Neural progenitor cell (in vitro differentiated cells): ENCODE results near the gene MTG1. TPM values are rescaled to one million over a fixed set of nuclear protein-coding genes. Genes with fewer than 3 reads are reported as not detected.
"Not testable (repeated sequence)": the region's sequence is repeated elsewhere in the genome, so short reads cannot be mapped to it uniquely, and the experiment has no call there.

Experiments
- DNase-seq: peaks from one replicate; pipeline ENCODE4 v3.0.0-alpha.2; 2016; ENCODE audit warnings: low spot score
- H2AFZ ChIP-seq: fragments of 200-600 bp; sonication (generic); replicated peaks from 2 replicates; pipeline ENCODE4 v1.6.1; 2016; ENCODE audit warnings: antibody characterized with exemption
- H3F3A ChIP-seq: fragments of 200-600 bp; sonication (generic); 2 replicates; pipeline ENCODE4 v1.6.1; 2016; ENCODE audit warnings: antibody characterized with exemption, low read depth
- H3K27ac ChIP-seq: fragments of 200-600 bp; sonication (generic); 2 replicates; pipeline ENCODE4 v1.5.1; 2016; ENCODE audit warnings: mild to moderate bottlenecking
- H3K27me3 ChIP-seq: fragments of 200-600 bp; sonication (generic); 2 replicates; pipeline ENCODE4 v1.6.1; 2016; ENCODE audit warnings: mild to moderate bottlenecking, moderate library complexity
- H3K36me3 ChIP-seq: fragments of 200-600 bp; sonication (generic); 2 replicates; pipeline ENCODE4 v1.5.1; 2016
- H3K4me1 ChIP-seq: fragments of 200-600 bp; sonication (generic); 2 replicates; pipeline ENCODE4 v1.6.1; 2016; ENCODE audit warnings: mixed run types
- H3K4me2 ChIP-seq: fragments of 200-600 bp; sonication (generic); 2 replicates; pipeline ENCODE4 v1.6.1; 2016
- H3K4me3 ChIP-seq: fragments of 200-600 bp; sonication (generic); 2 replicates; pipeline ENCODE4 v1.5.1; 2016
- H3K79me2 ChIP-seq: fragments of 200-600 bp; sonication (generic); 2 replicates; pipeline ENCODE4 v1.6.1; 2016; ENCODE audit warnings: low read depth
- H3K9ac ChIP-seq: fragments of 200-600 bp; sonication (generic); 2 replicates; pipeline ENCODE4 v1.6.1; 2016
- H3K9me3 ChIP-seq: fragments of 200-600 bp; sonication (generic); 2 replicates; pipeline ENCODE4 v1.5.1; 2016; ENCODE audit warnings: low read depth
- H4K20me1 ChIP-seq: fragments of 200-600 bp; sonication (generic); 2 replicates; pipeline ENCODE4 v1.6.1; 2016; ENCODE audit warnings: low read depth
- H3K27ac Mint-ChIP-seq: 3 replicates; pipeline ENCODE4 v1.8.0; 2021; ENCODE audit warnings: mixed read lengths
- H3K27me3 Mint-ChIP-seq: 2 replicates; pipeline ENCODE4 v1.8.0; 2022; ENCODE audit warnings: low read depth, mild to moderate bottlenecking, inconsistent platforms, moderate library complexity, mixed read lengths; ENCODE audit not compliant: insufficient read depth
- H3K36me3 Mint-ChIP-seq: 3 replicates; pipeline ENCODE4 v1.8.0; 2021; ENCODE audit warnings: mixed read lengths
- H3K4me1 Mint-ChIP-seq: 3 replicates; pipeline ENCODE4 v1.8.0; 2021; ENCODE audit warnings: mixed read lengths
- H3K4me3 Mint-ChIP-seq: 3 replicates; pipeline ENCODE4 v1.8.0; 2021; ENCODE audit warnings: mild to moderate bottlenecking, moderate library complexity, mixed read lengths
- H3K9me3 Mint-ChIP-seq: 3 replicates; pipeline ENCODE4 v1.8.0; 2020; ENCODE audit warnings: mixed read lengths
- EZH2 ChIP-seq: fragments of 200-600 bp; sonication (generic); IDR thresholded peaks from 2 replicates; pipeline ENCODE4 v1.6.1; 2017; ENCODE audit warnings: antibody characterized with exemption, mild to moderate bottlenecking, moderate library complexity
- EZH2phosphoT487 ChIP-seq: fragments of 200-600 bp; sonication (generic); IDR thresholded peaks from 2 replicates; pipeline ENCODE4 v1.6.1; 2017; ENCODE audit warnings: antibody characterized with exemption
- total RNA-seq: library from RNA; depleted of rRNA; stranded (reverse); fragments of >200 nt; gene quantifications from 2 replicates; pipeline ENCODE4 v1.2.3, GENCODE V29; 2015; ENCODE audit warnings: low replicate concordance
- TF ChIP-seq, protein P1 (sequence below): fragments of 200-600 bp; sonication (generic); IDR thresholded peaks from 2 replicates; pipeline ENCODE4 v1.5.1; 2017; ENCODE audit warnings: antibody characterized with exemption, mild to moderate bottlenecking

The MTG1 gene
- total RNA-seq, 1 donor from 2014 or later = 28.0 TPM

DNA sequence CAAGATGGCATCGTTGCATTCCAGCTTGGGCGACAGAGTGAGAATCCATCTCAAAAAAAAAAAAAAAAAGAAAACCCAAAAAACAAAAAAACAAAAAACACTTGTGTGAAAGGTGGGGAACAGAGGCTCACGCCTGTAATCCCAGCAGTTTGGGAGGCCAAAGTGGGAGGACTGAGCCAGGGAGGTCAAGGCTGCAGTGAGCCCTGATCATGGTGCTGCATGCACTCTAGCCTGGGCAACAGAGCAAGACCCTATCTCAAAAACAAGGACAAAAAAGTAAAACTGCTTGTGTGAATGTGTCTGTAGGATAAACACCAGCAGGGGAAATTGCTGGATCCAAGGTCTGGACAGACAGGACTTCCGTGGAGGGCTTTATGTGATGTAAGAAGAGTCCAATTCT is 10.4 kb upstream of the MTG1 start:
- H3K4me2 ChIP-seq = no peak overlapping the region
- H2AFZ ChIP-seq = no peak overlapping the region
- H3K9ac ChIP-seq = no peak overlapping the region
- no peak for TF ChIP-seq EZH2phosphoT487
- no peak for TF ChIP-seq EZH2
- TF ChIP-seq, protein P1, sequence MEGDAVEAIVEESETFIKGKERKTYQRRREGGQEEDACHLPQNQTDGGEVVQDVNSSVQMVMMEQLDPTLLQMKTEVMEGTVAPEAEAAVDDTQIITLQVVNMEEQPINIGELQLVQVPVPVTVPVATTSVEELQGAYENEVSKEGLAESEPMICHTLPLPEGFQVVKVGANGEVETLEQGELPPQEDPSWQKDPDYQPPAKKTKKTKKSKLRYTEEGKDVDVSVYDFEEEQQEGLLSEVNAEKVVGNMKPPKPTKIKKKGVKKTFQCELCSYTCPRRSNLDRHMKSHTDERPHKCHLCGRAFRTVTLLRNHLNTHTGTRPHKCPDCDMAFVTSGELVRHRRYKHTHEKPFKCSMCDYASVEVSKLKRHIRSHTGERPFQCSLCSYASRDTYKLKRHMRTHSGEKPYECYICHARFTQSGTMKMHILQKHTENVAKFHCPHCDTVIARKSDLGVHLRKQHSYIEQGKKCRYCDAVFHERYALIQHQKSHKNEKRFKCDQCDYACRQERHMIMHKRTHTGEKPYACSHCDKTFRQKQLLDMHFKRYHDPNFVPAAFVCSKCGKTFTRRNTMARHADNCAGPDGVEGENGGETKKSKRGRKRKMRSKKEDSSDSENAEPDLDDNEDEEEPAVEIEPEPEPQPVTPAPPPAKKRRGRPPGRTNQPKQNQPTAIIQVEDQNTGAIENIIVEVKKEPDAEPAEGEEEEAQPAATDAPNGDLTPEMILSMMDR = no peak
- H3K79me2 ChIP-seq = no peaks in the 10 kb centered on the region
- no peak for DNase-seq
- no peaks in the 10 kb centered on the region for H3K9me3 Mint-ChIP-seq
- peaks cover 4% of the 10 kb centered on the region for H3K27me3 Mint-ChIP-seq
- peaks cover 2% of the 10 kb centered on the region for H3K36me3 Mint-ChIP-seq
- peaks cover 4% of the 10 kb centered on the region for H3K4me1 ChIP-seq
- H3K36me3 ChIP-seq = no peaks in the 10 kb centered on the region
- H4K20me1 ChIP-seq = peaks cover 6% of the 10 kb centered on the region
- H3K27ac ChIP-seq = no peak overlapping the region
- peaks cover 3% of the 10 kb centered on the region for H3K4me1 Mint-ChIP-seq
- no peak overlapping the region for H3K27ac Mint-ChIP-seq
- H3K4me3 Mint-ChIP-seq = no peak overlapping the region
- no peak overlapping the region for H3K4me3 ChIP-seq
- peaks cover 14% of the 10 kb centered on the region for H3K27me3 ChIP-seq
- no peaks in the 10 kb centered on the region for H3F3A ChIP-seq
- no peaks in the 10 kb centered on the region for H3K9me3 ChIP-seq

DNA sequence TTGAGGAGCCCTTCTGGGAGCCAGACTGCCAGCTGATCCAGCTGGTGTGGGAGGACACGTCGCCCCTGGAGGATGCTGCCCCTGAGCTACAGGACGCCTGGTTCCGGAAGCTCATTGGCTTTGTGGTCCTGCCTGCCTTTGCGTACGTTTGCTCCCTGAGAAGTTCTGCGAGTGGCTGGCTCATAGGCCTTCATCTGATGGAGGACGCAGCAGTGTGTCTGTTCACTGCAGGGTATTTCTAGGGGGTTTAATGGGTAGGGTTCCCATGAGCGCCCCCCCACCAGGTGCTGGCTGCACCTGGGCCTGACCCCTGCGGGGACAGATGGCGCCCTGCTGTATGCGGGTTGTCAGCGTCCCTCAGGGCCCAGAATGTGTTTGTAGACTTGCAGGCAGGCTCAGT is 9.9 kb upstream of the MTG1 start:
- no peak overlapping the region for H3K27ac Mint-ChIP-seq

DNA sequence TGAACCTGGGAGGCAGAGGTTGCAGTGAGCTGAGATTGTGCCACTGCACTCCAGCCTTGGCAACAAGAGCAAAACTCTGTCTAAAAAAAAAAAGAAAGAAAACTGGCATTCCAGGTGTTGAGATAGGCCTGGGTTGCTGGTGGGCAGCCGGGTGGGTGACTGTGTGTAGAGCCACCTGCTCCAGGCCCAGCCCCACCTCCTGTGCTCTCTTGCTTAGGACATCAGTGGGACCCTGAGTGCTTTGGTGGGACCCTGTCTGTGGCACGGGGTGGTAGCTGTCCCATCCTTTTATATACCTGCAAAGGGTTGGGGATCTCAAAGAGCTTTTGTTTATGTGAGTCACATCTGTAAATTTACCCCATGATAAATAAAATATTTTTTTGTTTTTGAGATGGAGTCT is 8.7 kb upstream of the MTG1 start:
- Mint-ChIP-seq H3K36me3 (peaks cover 2% of the 10 kb centered on the region), H3K4me3 (no peak overlapping the region), H3K4me1 (peaks cover 4% of the 10 kb centered on the region), H3K27me3 (peaks cover 4% of the 10 kb centered on the region), H3K9me3 (no peaks in the 10 kb centered on the region), H3K27ac (no peak overlapping the region)
- Histone ChIP-seq H3K4me2 (no peak overlapping the region), H3K36me3 (no peaks in the 10 kb centered on the region), H3K27ac (no peak overlapping the region), H3K9me3 (no peaks in the 10 kb centered on the region), H4K20me1 (peaks cover 5% of the 10 kb centered on the region), H2AFZ (no peak overlapping the region), H3K4me3 (no peak overlapping the region), H3K27me3 (peaks cover 3% of the 10 kb centered on the region), H3K4me1 (no peaks in the 10 kb centered on the region), H3K79me2 (no peaks in the 10 kb centered on the region), H3F3A (no peaks in the 10 kb centered on the region), H3K9ac (no peak overlapping the region)
- no peak for DNase-seq
- no peak for TF ChIP-seq EZH2
- TF ChIP-seq, protein P1 = no peak
- TF ChIP-seq EZH2phosphoT487 = no peak

More for the DNA sequence above, 9.9 kb upstream of the MTG1 start:
- no peak for TF ChIP-seq EZH2phosphoT487
- TF ChIP-seq EZH2 = no peak
- TF ChIP-seq, protein P1 = no peak
- no peak overlapping the region for H3K9ac ChIP-seq
- H3K4me1 ChIP-seq = peaks cover 4% of the 10 kb centered on the region
- no peaks in the 10 kb centered on the region for H3K9me3 Mint-ChIP-seq
- no peak for DNase-seq
- no peak overlapping the region for H3K4me3 ChIP-seq
- peaks cover 4% of the 10 kb centered on the region for H3K27me3 Mint-ChIP-seq
- H3K4me2 ChIP-seq = no peak overlapping the region
- no peak overlapping the region for H3K4me3 Mint-ChIP-seq
- no peak overlapping the region for H3K27ac ChIP-seq
- H2AFZ ChIP-seq = no peak overlapping the region
- H3K4me1 Mint-ChIP-seq = peaks cover 3% of the 10 kb centered on the region
- H4K20me1 ChIP-seq = peaks cover 6% of the 10 kb centered on the region
- peaks cover 2% of the 10 kb centered on the region for H3K36me3 Mint-ChIP-seq
- no peaks in the 10 kb centered on the region for H3K79me2 ChIP-seq
- no peaks in the 10 kb centered on the region for H3K36me3 ChIP-seq
- no peaks in the 10 kb centered on the region for H3F3A ChIP-seq
- H3K9me3 ChIP-seq = no peaks in the 10 kb centered on the region
- H3K27me3 ChIP-seq = peaks cover 12% of the 10 kb centered on the region

DNA sequence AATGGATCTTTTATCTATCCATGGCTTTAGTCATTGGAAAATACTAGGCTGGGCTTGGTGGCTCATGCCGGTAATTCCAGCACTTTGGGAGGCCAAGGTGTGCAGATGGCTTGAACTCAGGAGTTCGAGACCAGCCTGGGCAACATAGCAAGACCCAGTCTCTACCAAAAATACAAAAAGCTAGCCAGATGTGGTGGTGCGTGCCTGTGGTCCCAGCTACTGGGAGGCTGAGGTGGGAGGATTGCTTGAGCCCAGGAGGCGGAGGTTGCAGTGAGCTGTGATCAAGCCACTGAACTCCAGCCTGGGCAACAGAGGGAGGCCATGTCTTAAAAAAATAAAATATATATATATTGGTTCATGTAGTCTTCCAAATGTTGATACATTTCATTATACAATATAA is 7.0 kb upstream of the MTG1 start:
- not testable (repeated sequence) for H3K4me2 ChIP-seq, H3K4me3 Mint-ChIP-seq, H3K79me2 ChIP-seq, H3K9me3 Mint-ChIP-seq, DNase-seq, H3K27me3 ChIP-seq, H4K20me1 ChIP-seq, H3K27me3 Mint-ChIP-seq, H3K4me1 ChIP-seq, H3K27ac ChIP-seq, H3K36me3 Mint-ChIP-seq, H3F3A ChIP-seq, H3K4me1 Mint-ChIP-seq, H3K27ac Mint-ChIP-seq, H3K9me3 ChIP-seq, H3K9ac ChIP-seq, H3K36me3 ChIP-seq, H3K4me3 ChIP-seq, H2AFZ ChIP-seq
